PC-9 (cell line): ENCODE data around the gene RTKN2. TPM values are rescaled to one million over a fixed set of nuclear protein-coding genes. Genes with fewer than 3 reads are reported as not detected.

Experiments
- BruUV-seq: library from RNA; stranded (reverse); fragments of 400-500 nt; replicated peaks from 2 replicates; lab custom pipeline; 2021; lab: Mats Ljungman, UMichigan
- CTCF ChIA-PET: fragments of 300-600 bp; sonication (Branson Sonifier 250); formaldehyde crosslinking; loops from one replicate; lab custom pipeline; 2022; ENCODE audit warnings: antibody characterized with exemption; lab: Charles Lee
- POLR2A ChIA-PET: fragments of 300-600 bp; sonication (Branson Sonifier 250); formaldehyde crosslinking; loops from one replicate; lab custom pipeline; 2022; ENCODE audit warnings: antibody characterized with exemption; ENCODE audit not compliant: unreplicated experiment; lab: Charles Lee
- DNase-seq, 2 experiments: peaks; one replicate each; pipeline versions ENCODE4 v3.0.0 to v3.0.0-alpha.2; 2015 to 2022; ENCODE audit warnings: mixed read lengths in 1 of 2
- H2AFZ ChIP-seq: fragments of 200-600 bp; sonication (generic); 2 replicates; pipeline ENCODE4 v1.8.1; 2017; ENCODE audit warnings: antibody characterized with exemption
- H3F3A ChIP-seq: fragments of 200-600 bp; sonication (generic); 2 replicates; pipeline ENCODE4 v1.8.1; 2017; ENCODE audit warnings: antibody characterized with exemption, mild to moderate bottlenecking, low read depth; ENCODE audit not compliant: insufficient read depth
- H3K27ac ChIP-seq: fragments of 200-600 bp; sonication (generic); 2 replicates; pipeline ENCODE4 v1.6.1; 2016; ENCODE audit warnings: mixed run types
- H3K27me3 ChIP-seq: fragments of 200-600 bp; sonication (generic); 2 replicates; pipeline ENCODE4 v1.6.1; 2016; ENCODE audit warnings: low read depth, mixed run types; ENCODE audit not compliant: insufficient read depth
- H3K36me3 ChIP-seq: fragments of 200-600 bp; sonication (generic); 2 replicates; pipeline ENCODE4 v1.6.1; 2016; ENCODE audit warnings: low read depth, mixed run types
- H3K4me1 ChIP-seq: fragments of 200-600 bp; sonication (generic); replicated peaks from 2 replicates; pipeline ENCODE4 v1.6.1; 2016; ENCODE audit warnings: mixed run types; ENCODE audit not compliant: insufficient read depth
- H3K4me2 ChIP-seq: fragments of 200-600 bp; sonication (generic); 2 replicates; pipeline ENCODE4 v1.6.1; 2017; ENCODE audit warnings: mixed run types
- H3K4me3 ChIP-seq: fragments of 200-600 bp; sonication (generic); 2 replicates; pipeline ENCODE4 v1.6.1; 2016; ENCODE audit warnings: mixed run types
- H3K79me2 ChIP-seq: fragments of 200-600 bp; sonication (generic); 2 replicates; pipeline ENCODE4 v1.6.1; 2017; ENCODE audit warnings: low read depth, mixed run types
- H3K9me2 ChIP-seq: fragments of 200-600 bp; sonication (generic); 2 replicates; pipeline ENCODE4 v1.8.1; 2017; ENCODE audit warnings: mild to moderate bottlenecking; ENCODE audit not compliant: insufficient read depth
- H3K9me3 ChIP-seq: fragments of 200-600 bp; sonication (generic); 2 replicates; pipeline ENCODE4 v1.8.1; 2016; ENCODE audit warnings: low read depth; ENCODE audit not compliant: insufficient read depth
- H4K20me1 ChIP-seq: fragments of 200-600 bp; sonication (generic); 2 replicates; pipeline ENCODE4 v1.8.1; 2017; ENCODE audit not compliant: insufficient read depth
- CTCF ChIP-seq: fragments of 200-600 bp; sonication (generic); conservative IDR thresholded peaks from 2 replicates; pipeline ENCODE4 v1.6.1; 2017; ENCODE audit warnings: mixed run types, antibody characterized with exemption, mild to moderate bottlenecking, moderate library complexity
- EZH2 ChIP-seq: fragments of 200-600 bp; sonication (generic); IDR thresholded peaks from 2 replicates; pipeline ENCODE4 v1.8.0; 2017; ENCODE audit warnings: antibody characterized with exemption, low read depth
- intact Hi-C: fragments of 100-400 bp; cut with micrococcal nuclease; formaldehyde crosslinking; loops from one replicate; pipeline ENCODE4 v1.10.0; 2022; ENCODE audit not compliant: unreplicated experiment
- total RNA-seq: library from RNA; stranded (reverse); gene quantifications from 2 replicates; pipeline ENCODE4 v1.2.3, GENCODE V29; 2021

The RTKN2 gene
- total RNA-seq, 1 experiment from 2014 or later, result 18.5 TPM

GRCh38 chr10:62180677-62181076, 88.0 kb downstream of the RTKN2 start:
- Histone ChIP-seq H3K9me2 (no peaks in the 10 kb centered on the region), H3F3A (peaks cover 5% of the 10 kb centered on the region; the same call in 1 of the 2 replicates), H3K27me3 (no peaks in the 10 kb centered on the region), H3K4me1 (no peaks in the 10 kb centered on the region; the same call in 1 of the 2 replicates), H2AFZ (no peak overlapping the region), H3K4me3 (no peak overlapping the region), H3K27ac (no peak overlapping the region), H3K9me3 (no peaks in the 10 kb centered on the region), H3K79me2 (no peaks in the 10 kb centered on the region), H3K36me3 (no peaks in the 10 kb centered on the region), H3K4me2 (no peak overlapping the region), H4K20me1 (no peaks in the 10 kb centered on the region)
- no peak for TF ChIP-seq EZH2
- DNase-seq, result no peak
- BruUV-seq, result no TSS peak
- intact Hi-C loops, result no loop called here
- ChIA-PET CTCF (no interaction called here), POLR2A (no interaction called here)

- intact Hi-C loops, result no loop called here
- Histone ChIP-seq H3K79me2 (no peaks in the 10 kb centered on the region), H3K36me3 (no peaks in the 10 kb centered on the region), H3K4me1 (no peaks in the 10 kb centered on the region; the same call in 1 of the 2 replicates), H2AFZ (no peak overlapping the region), H3F3A (peaks cover 5% of the 10 kb centered on the region; the same call in 1 of the 2 replicates), H3K4me3 (no peak overlapping the region), H3K4me2 (no peak overlapping the region), H4K20me1 (no peaks in the 10 kb centered on the region), H3K9me2 (no peaks in the 10 kb centered on the region), H3K27me3 (no peaks in the 10 kb centered on the region), H3K27ac (no peak overlapping the region), H3K9me3 (no peaks in the 10 kb centered on the region)
- ChIA-PET POLR2A (no interaction called here), CTCF (no interaction called here)
- TF ChIP-seq EZH2, result no peak
- TF ChIP-seq CTCF, result no peak
- no TSS peak for BruUV-seq
- DNase-seq, result no peak
Observed at GRCh38 chr10:62178568-62178967, 90.1 kb downstream of the RTKN2 start.

- Histone ChIP-seq H3F3A (peaks cover 5% of the 10 kb centered on the region; the same call in 1 of the 2 replicates), H3K36me3 (no peaks in the 10 kb centered on the region), H2AFZ (no peak overlapping the region), H3K79me2 (no peaks in the 10 kb centered on the region), H3K27ac (no peak overlapping the region), H3K9me2 (no peaks in the 10 kb centered on the region), H4K20me1 (no peaks in the 10 kb centered on the region), H3K4me3 (no peak overlapping the region), H3K4me1 (no peaks in the 10 kb centered on the region), H3K27me3 (no peaks in the 10 kb centered on the region), H3K4me2 (no peak overlapping the region), H3K9me3 (0 out of 2 replicates have a peak, but pooled peaks cover 8% of the 10 kb centered on the region)
- ChIA-PET CTCF (no interaction called here), POLR2A (no interaction called here)
- intact Hi-C loops, result no loop called here
- DNase-seq, result no peak
- TF ChIP-seq EZH2 (no peak), CTCF (no peak)
- no TSS peak for BruUV-seq
Observed at GRCh38 chr10:62177111-62177510, 91.5 kb downstream of the RTKN2 start.

GRCh38 chr10:62175251-62175650, 93.4 kb downstream of the RTKN2 start:
- Histone ChIP-seq H3K4me2 (no peak overlapping the region), H3K4me1 (no peaks in the 10 kb centered on the region), H3K27me3 (no peaks in the 10 kb centered on the region), H3K4me3 (no peak overlapping the region), H3K9me2 (no peaks in the 10 kb centered on the region), H4K20me1 (no peaks in the 10 kb centered on the region), H3K79me2 (no peaks in the 10 kb centered on the region), H2AFZ (no peak overlapping the region), H3K36me3 (no peaks in the 10 kb centered on the region), H3K27ac (no peak overlapping the region), H3K9me3 (0 out of 2 replicates have a peak, but pooled peaks cover 10% of the 10 kb centered on the region), H3F3A (peaks cover 3% of the 10 kb centered on the region; the same call in 1 of the 2 replicates)
- no peak for DNase-seq
- no TSS peak for BruUV-seq
- intact Hi-C loops, result no loop called here
- ChIA-PET POLR2A (no interaction called here), CTCF (interaction anchor here (0.6 kb wide), 1 partner anchor 69 kb away, joined by 3 read pairs; no protein-coding TSS in a partner anchor)
- TF ChIP-seq EZH2, result no peak
- TF ChIP-seq CTCF, result no peak
